Stimulated activated CD4-positive, alpha-beta T cell treated with anti-CD3 and anti-CD28 coated beads, Interleukin-2, amount 100 ng/mL, for 24 hours (primary cell): Measurements from ENCODE around the gene NCLN.
A peak's percentile ranks its signal among the peaks of the same experiment; 100 is the strongest.
"Not testable (repeated sequence)": the region's sequence is repeated elsewhere in the genome, so short reads cannot be mapped to it uniquely, and the experiment has no call there.

Source experiments
- DNase-seq, 2 donors: peaks; one replicate each; pipeline ENCODE4 v3.0.0-alpha.2; 2020

Gene NCLN

GRCh38 chr19:3184847-3185460, 776 bp upstream of the NCLN start:
- DNase-seq, result peak; percentile 69 to 74

- DNase-seq, result peak in 1 of 2 donors; percentile 24
Measured at GRCh38 chr19:3186160-3186688, 494 bp downstream of the NCLN start.

GRCh38 chr19:3186891-3187661, 1.3 kb downstream of the NCLN start:
- no peak for DNase-seq

GRCh38 chr19:3187662-3188511, 2.2 kb downstream of the NCLN start:
- DNase-seq, result no peak

- no peak for DNase-seq
Measured at GRCh38 chr19:3188627-3189596, 3.2 kb downstream of the NCLN start.

- DNase-seq, result no peak
Measured at GRCh38 chr19:3189702-3190469, 4.2 kb downstream of the NCLN start.

GRCh38 chr19:3190470-3190770, 4.7 kb downstream of the NCLN start:
- no peak for DNase-seq

- no peak for DNase-seq
Measured at GRCh38 chr19:3190921-3191805, 5.4 kb downstream of the NCLN start.

GRCh38 chr19:3191806-3192104, 6.0 kb downstream of the NCLN start:
- not testable (repeated sequence) for DNase-seq

GRCh38 chr19:3192228-3192635, 6.5 kb downstream of the NCLN start:
- DNase-seq, result no peak

GRCh38 chr19:3192684-3193083, 7.0 kb downstream of the NCLN start:
- no peak for DNase-seq

GRCh38 chr19:3193256-3194105, 7.8 kb downstream of the NCLN start:
- no peak for DNase-seq

- DNase-seq, result no peak
Measured at GRCh38 chr19:3194106-3195087, 8.7 kb downstream of the NCLN start.

GRCh38 chr19:3196064-3196932, 10.6 kb downstream of the NCLN start:
- DNase-seq, result no peak

- no peak for DNase-seq
Measured at GRCh38 chr19:3196933-3197205, 11.1 kb downstream of the NCLN start.

GRCh38 chr19:3198901-3199700, 13.4 kb downstream of the NCLN start:
- no peak for DNase-seq
